Nephron progenitor cell (in vitro differentiated cells): ENCODE data around the gene SMIM43.

ENCODE experiments used
- DNase-seq: peaks from one replicate; pipeline ENCODE4 v3.0.0; 2021
- H3K27ac Mint-ChIP-seq: 2 replicates; pipeline ENCODE4 v1.8.0; 2021; ENCODE audit warnings: mild to moderate bottlenecking, moderate library complexity, mixed read lengths
- H3K27me3 Mint-ChIP-seq: 2 replicates; pipeline ENCODE4 v1.8.0; 2021; ENCODE audit warnings: mild to moderate bottlenecking, low read depth, mixed read lengths; ENCODE audit not compliant: poor library complexity
- H3K36me3 Mint-ChIP-seq: 2 replicates; pipeline ENCODE4 v1.8.0; 2021; ENCODE audit warnings: low read depth, mixed read lengths
- H3K4me1 Mint-ChIP-seq: 2 replicates; pipeline ENCODE4 v1.8.0; 2021; ENCODE audit warnings: mixed read lengths
- H3K4me3 Mint-ChIP-seq: 2 replicates; pipeline ENCODE4 v1.8.0; 2021; ENCODE audit warnings: mild to moderate bottlenecking, moderate library complexity, mixed read lengths
- H3K9me3 Mint-ChIP-seq: 2 replicates; pipeline ENCODE4 v1.8.0; 2021; ENCODE audit warnings: mild to moderate bottlenecking, moderate library complexity, mixed read lengths
- TF ChIP-seq, protein P1 (sequence below): fragments of 200-600 bp; sonication (generic); IDR thresholded peaks from 2 replicates; pipeline ENCODE4 v1.5.0; 2021; ENCODE audit warnings: antibody characterized with exemption

The SMIM43 gene

DNA sequence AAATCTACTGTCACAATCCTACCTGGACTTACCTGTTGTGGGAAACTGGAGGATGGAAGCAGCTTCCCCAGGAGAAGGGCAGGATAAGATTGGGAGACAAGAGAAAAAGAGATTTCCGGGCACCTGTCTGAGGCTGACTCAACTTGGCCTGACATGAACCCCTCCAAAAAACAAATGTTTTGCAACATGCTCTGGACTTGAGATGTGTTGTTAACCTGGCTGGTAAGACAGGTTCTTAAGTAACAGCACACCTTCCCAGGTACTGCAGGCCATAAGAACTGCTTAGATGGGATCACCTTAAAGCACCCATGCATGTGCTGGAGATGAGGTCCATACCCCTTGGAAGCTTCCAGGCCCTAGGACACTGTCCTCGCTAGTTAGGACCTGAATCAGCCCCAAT is 4.4 kb upstream of the SMIM43 start:
- TF ChIP-seq, protein P1, sequence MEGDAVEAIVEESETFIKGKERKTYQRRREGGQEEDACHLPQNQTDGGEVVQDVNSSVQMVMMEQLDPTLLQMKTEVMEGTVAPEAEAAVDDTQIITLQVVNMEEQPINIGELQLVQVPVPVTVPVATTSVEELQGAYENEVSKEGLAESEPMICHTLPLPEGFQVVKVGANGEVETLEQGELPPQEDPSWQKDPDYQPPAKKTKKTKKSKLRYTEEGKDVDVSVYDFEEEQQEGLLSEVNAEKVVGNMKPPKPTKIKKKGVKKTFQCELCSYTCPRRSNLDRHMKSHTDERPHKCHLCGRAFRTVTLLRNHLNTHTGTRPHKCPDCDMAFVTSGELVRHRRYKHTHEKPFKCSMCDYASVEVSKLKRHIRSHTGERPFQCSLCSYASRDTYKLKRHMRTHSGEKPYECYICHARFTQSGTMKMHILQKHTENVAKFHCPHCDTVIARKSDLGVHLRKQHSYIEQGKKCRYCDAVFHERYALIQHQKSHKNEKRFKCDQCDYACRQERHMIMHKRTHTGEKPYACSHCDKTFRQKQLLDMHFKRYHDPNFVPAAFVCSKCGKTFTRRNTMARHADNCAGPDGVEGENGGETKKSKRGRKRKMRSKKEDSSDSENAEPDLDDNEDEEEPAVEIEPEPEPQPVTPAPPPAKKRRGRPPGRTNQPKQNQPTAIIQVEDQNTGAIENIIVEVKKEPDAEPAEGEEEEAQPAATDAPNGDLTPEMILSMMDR = no peak
- Mint-ChIP-seq H3K4me3 (no peak overlapping the region), H3K27ac (no peak overlapping the region), H3K36me3 (no peaks in the 10 kb centered on the region), H3K27me3 (peaks cover 72% of the 10 kb centered on the region), H3K9me3 (no peaks in the 10 kb centered on the region), H3K4me1 (peaks cover 17% of the 10 kb centered on the region)
- DNase-seq = no peak

DNA sequence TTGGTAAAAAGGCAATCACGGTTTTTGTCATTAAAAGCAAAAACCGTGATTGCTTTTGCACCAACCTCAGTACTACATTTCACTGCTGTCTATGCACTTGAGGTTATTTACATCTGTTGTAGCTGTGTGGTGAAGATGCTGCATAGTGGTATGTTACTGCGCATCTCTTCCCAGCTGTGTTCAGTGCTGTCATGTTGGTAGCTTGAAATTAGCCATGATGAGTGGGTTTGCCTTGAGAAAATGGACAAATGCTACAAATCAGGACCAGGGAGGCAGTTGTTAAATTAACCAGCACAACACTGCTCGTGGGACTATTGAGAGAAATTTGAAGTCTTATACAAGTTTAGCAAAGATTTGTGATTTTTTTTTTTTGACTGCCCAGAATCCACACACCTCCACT is 2.2 kb upstream of the SMIM43 start:
- Mint-ChIP-seq H3K4me3 (no peak overlapping the region), H3K27me3 (peaks cover 86% of the 10 kb centered on the region), H3K9me3 (no peaks in the 10 kb centered on the region), H3K27ac (no peak overlapping the region), H3K36me3 (no peaks in the 10 kb centered on the region), H3K4me1 (peaks cover 23% of the 10 kb centered on the region)
- TF ChIP-seq, protein P1 = no peak
- DNase-seq = no peak

DNA sequence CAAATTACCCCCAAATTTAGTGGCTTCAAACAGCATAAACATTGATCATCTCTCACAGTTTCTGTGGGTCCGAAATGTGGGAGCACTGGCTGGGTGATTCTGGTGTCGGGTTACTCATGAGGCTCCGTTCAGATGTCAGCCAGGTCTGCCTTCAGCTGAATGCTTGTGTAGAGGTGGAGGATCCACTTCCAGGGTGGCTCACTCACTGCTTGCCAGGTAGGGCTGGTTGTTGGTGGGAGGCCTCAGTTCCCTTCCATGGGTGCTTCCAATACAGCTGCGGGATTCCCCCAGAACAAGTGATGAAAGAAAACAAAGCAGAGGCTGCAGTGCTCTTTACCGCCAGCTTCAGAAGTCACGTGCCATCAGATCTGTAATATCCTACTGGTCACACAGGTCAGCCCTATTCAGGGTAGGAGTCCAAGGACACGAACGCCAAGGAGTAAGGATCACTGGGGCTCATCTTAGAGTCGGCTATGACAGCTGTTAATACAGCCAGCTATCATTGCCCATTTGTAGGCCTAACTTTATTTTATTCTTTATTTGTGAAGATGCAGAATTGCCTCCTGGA is 1.1 kb upstream of the SMIM43 start:
- no peak overlapping the region for H3K27ac Mint-ChIP-seq

DNA sequence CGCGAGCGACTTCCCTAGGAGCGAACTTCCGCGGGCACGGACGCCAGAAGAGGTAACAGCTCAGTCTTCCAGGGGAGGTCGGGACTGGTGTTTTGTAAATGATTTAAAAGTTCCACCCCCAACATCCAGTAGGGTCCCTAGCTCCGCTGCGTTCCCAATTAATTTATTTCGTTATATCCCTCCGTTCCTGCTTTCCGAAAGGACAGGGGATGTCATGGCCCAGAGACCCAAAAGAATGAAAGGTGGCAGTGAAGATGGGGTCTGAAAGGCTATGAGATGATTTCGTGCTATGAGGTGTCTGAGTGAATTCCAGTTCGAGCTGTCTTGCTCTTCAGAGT is 373 bp upstream of the SMIM43 start:
- Mint-ChIP-seq H3K4me1 (peaks cover 23% of the 10 kb centered on the region), H3K9me3 (no peaks in the 10 kb centered on the region), H3K4me3 (peak overlapping the region; percentile 91), H3K36me3 (no peaks in the 10 kb centered on the region), H3K27ac (no peak overlapping the region), H3K27me3 (peaks cover 98% of the 10 kb centered on the region)
- no peak for DNase-seq
- TF ChIP-seq, protein P1 = no peak

More for the DNA sequence above, 1.1 kb upstream of the SMIM43 start:
- no peaks in the 10 kb centered on the region for H3K36me3 Mint-ChIP-seq
- H3K27me3 Mint-ChIP-seq = peaks cover 97% of the 10 kb centered on the region
- no peak for DNase-seq
- no peaks in the 10 kb centered on the region for H3K9me3 Mint-ChIP-seq
- H3K4me3 Mint-ChIP-seq = peak overlapping the region; percentile 63
- TF ChIP-seq, protein P1 = no peak
- peaks cover 23% of the 10 kb centered on the region for H3K4me1 Mint-ChIP-seq

DNA sequence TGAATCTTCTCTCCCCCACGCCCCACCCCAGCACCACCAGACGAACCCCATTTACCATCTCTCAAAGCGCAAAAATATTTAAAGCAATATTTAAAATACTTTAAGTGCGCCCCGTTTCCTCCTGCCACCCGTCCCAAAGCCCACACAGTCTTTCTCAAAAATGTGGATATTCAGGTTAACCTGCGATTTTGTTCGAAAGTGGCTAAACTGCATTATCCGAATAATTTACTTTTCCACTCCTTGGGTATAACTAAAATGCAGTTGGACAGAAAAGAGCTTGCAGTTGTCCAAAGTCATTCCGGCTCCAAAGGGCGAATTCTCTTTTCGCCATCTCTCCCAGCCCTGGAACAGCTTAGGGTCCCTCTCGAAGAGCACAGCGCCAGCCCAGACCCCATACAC is 662 bp downstream of the SMIM43 start:
- Mint-ChIP-seq H3K9me3 (no peaks in the 10 kb centered on the region), H3K4me3 (peak overlapping the region; percentile 91), H3K27me3 (peaks cover 97% of the 10 kb centered on the region), H3K4me1 (peaks cover 23% of the 10 kb centered on the region), H3K27ac (no peak overlapping the region), H3K36me3 (no peaks in the 10 kb centered on the region)
- TF ChIP-seq, protein P1 = no peak
- DNase-seq = no peak

DNA sequence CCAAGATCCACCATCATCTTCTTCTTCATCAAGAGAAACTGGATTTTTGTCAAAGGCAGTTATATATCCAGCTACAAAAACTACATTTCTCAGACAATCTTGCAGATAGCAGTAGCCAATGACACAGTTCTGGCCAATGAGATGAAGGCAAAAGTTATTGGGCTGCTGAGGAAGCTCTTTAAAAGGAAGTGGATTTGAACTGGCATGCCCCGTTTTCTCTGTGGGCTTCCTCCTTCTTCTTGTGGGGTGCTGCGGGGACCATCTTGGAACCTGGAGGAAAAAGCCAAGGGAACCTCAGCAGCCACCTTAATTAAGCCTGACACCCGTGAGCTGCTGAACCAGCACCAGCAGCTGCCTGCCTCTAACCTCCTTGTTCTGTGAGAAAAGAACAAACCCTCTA is 4.8 kb downstream of the SMIM43 start:
- Mint-ChIP-seq H3K27ac (no peak overlapping the region), H3K4me1 (peaks cover 14% of the 10 kb centered on the region), H3K36me3 (no peaks in the 10 kb centered on the region), H3K9me3 (no peaks in the 10 kb centered on the region), H3K4me3 (no peak overlapping the region), H3K27me3 (peaks cover 57% of the 10 kb centered on the region)
- TF ChIP-seq, protein P1 = no peak
- DNase-seq = no peak
